SU-DHL-6 (cell line): ENCODE results near the gene MAST4.

ENCODE experiments used
- H2AFZ ChIP-seq: fragments of 200-600 bp; sonication (generic); 2 replicates; pipeline ENCODE4 v1.6.1; 2014; ENCODE audit warnings: low read depth, mild to moderate bottlenecking, moderate library complexity, mixed read lengths, antibody characterized with exemption, low read length; ENCODE audit not compliant: severe bottlenecking
- H3F3A ChIP-seq: fragments of 200-600 bp; shearing (Covaris generic); 2 replicates; pipeline ENCODE4 v1.6.0; 2016; ENCODE audit warnings: antibody characterized with exemption, mild to moderate bottlenecking; ENCODE audit not compliant: insufficient read depth
- H3K27ac ChIP-seq: fragments of 200-600 bp; sonication (generic); 2 replicates; pipeline ENCODE4 v1.5.1; 2016; ENCODE audit warnings: low read depth, mild to moderate bottlenecking, low read length, moderate library complexity, mixed read lengths
- H3K27me3 ChIP-seq: fragments of 200-600 bp; sonication (generic), shearing (Covaris generic); 2 replicates; pipeline ENCODE4 v1.6.0; 2014; ENCODE audit warnings: mild to moderate bottlenecking, low read length
- H3K36me3 ChIP-seq: fragments of 200-600 bp; sonication (generic); 2 replicates; pipeline ENCODE4 v1.6.1; 2014; ENCODE audit warnings: mild to moderate bottlenecking, low read length, mixed read lengths
- H3K4me2 ChIP-seq: fragments of 300-600, 200-600 bp; shearing (Covaris generic), sonication (generic); 2 replicates; pipeline ENCODE4 v1.6.0; 2014; ENCODE audit warnings: low read length, low read depth, mild to moderate bottlenecking; ENCODE audit not compliant: poor library complexity, severe bottlenecking
- H3K4me3 ChIP-seq: fragments of 200-600 bp; sonication (generic); 2 replicates; pipeline ENCODE4 v1.5.1; 2014; ENCODE audit warnings: antibody characterized with exemption, low read length, mild to moderate bottlenecking, mixed read lengths; ENCODE audit not compliant: insufficient read depth, poor library complexity, severe bottlenecking
- H3K79me2 ChIP-seq: fragments of 200-600 bp; sonication (generic); 2 replicates; pipeline ENCODE4 v1.6.1; 2014; ENCODE audit warnings: mild to moderate bottlenecking, low read length, moderate library complexity; ENCODE audit not compliant: insufficient read depth
- H3K9ac ChIP-seq: fragments of 200-600 bp; sonication (generic); 2 replicates; pipeline ENCODE4 v1.7.0; 2014; ENCODE audit warnings: mild to moderate bottlenecking, low read length
- H3K9me2 ChIP-seq: fragments of 200-600 bp; sonication (generic); replicated peaks from 2 replicates; pipeline ENCODE4 v1.6.1; 2014; ENCODE audit warnings: low read length; ENCODE audit not compliant: insufficient read depth
- H3K9me3 ChIP-seq: fragments of 200-600 bp; sonication (generic); 2 replicates; pipeline ENCODE4 v1.6.1; 2014; ENCODE audit warnings: low read length, mixed read lengths; ENCODE audit not compliant: insufficient read depth
- H4K20me1 ChIP-seq: fragments of 200-600 bp; sonication (generic); 2 replicates; pipeline ENCODE4 v1.6.1; 2014; ENCODE audit warnings: low read depth, mild to moderate bottlenecking, antibody characterized with exemption, low read length, moderate library complexity, mixed read lengths
- EZH2phosphoT487 ChIP-seq: fragments of 200-600 bp; sonication (generic), shearing (Covaris generic); conservative IDR thresholded peaks from 2 replicates; pipeline ENCODE4 v1.6.1; 2018; ENCODE audit warnings: mild to moderate bottlenecking, antibody characterized with exemption, low read length, moderate library complexity, mixed read lengths
- TF ChIP-seq, protein P1 (sequence below): fragments of 200-600 bp; sonication (generic); IDR thresholded peaks from one replicate; pipeline ENCODE4 v1.5.1; 2017; ENCODE audit warnings: antibody characterized with exemption, mild to moderate bottlenecking, low read length, moderate library complexity; ENCODE audit not compliant: insufficient read depth, poor library complexity, severe bottlenecking

MAST4 gene

DNA sequence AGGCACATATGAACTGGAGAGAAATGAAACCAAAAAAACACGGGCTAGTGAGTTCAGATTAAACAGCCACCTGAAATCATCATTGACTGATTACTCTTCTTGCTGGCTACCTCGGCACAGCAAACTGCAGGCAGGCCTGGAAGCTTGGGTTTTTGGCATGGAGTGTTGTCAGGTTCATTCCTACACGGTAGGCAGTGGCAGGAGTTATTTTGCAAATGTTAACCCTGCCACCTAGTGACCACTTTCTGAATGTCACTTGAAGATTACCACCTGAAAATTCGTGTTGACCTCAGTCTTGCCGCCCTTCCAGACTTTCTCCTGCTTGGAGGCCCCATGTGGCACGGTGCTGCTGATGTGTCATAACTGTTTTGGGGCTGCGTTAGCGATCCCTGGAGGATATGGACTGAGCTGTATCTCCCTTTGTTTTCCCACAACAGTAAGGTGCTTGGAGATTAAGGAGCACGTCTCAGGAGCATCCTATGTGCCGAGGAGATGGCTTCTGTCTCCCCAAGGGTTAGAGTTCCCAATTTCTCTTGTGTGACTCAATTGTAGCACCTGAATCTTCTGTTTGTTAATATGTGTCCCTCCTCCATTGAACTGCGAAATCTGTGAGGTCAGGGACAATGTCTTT, 613.1 kb downstream of the MAST4 start:
- Histone ChIP-seq H3K9me3 (no peaks in the 10 kb centered on the region), H3K79me2 (no peaks in the 10 kb centered on the region), H3K9me2 (no peaks in the 10 kb centered on the region), H4K20me1 (no peaks in the 10 kb centered on the region), H3K27ac (no peak overlapping the region), H3K9ac (no peak overlapping the region), H3K4me3 (no peak overlapping the region), H2AFZ (no peak overlapping the region), H3K4me2 (no peak overlapping the region), H3K36me3 (no peaks in the 10 kb centered on the region), H3F3A (peaks cover 28% of the 10 kb centered on the region; the same call in 1 of the 2 replicates), H3K27me3 (no peaks in the 10 kb centered on the region)
- TF ChIP-seq, protein P1, sequence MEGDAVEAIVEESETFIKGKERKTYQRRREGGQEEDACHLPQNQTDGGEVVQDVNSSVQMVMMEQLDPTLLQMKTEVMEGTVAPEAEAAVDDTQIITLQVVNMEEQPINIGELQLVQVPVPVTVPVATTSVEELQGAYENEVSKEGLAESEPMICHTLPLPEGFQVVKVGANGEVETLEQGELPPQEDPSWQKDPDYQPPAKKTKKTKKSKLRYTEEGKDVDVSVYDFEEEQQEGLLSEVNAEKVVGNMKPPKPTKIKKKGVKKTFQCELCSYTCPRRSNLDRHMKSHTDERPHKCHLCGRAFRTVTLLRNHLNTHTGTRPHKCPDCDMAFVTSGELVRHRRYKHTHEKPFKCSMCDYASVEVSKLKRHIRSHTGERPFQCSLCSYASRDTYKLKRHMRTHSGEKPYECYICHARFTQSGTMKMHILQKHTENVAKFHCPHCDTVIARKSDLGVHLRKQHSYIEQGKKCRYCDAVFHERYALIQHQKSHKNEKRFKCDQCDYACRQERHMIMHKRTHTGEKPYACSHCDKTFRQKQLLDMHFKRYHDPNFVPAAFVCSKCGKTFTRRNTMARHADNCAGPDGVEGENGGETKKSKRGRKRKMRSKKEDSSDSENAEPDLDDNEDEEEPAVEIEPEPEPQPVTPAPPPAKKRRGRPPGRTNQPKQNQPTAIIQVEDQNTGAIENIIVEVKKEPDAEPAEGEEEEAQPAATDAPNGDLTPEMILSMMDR, result peak; percentile 55
- no peak for TF ChIP-seq EZH2phosphoT487

- no peaks in the 10 kb centered on the region for H3K79me2 ChIP-seq
- H3K27me3 ChIP-seq, result no peaks in the 10 kb centered on the region
- H3K9me2 ChIP-seq, result no peaks in the 10 kb centered on the region
- H3K36me3 ChIP-seq, result no peaks in the 10 kb centered on the region
- no peaks in the 10 kb centered on the region for H3K9me3 ChIP-seq
- no peaks in the 10 kb centered on the region for H4K20me1 ChIP-seq
- no peak for TF ChIP-seq EZH2phosphoT487
- TF ChIP-seq, protein P1, result no peak
- H3K4me2 ChIP-seq, result no peak overlapping the region
- no peak overlapping the region for H2AFZ ChIP-seq
- H3K9ac ChIP-seq, result no peak overlapping the region
- H3K27ac ChIP-seq, result no peak overlapping the region
- H3K4me3 ChIP-seq, result no peak overlapping the region
- H3F3A ChIP-seq, result peaks cover 8% of the 10 kb centered on the region; the same call in 1 of the 2 replicates
These were observed 615.7 kb downstream of the MAST4 start for GRCh38 chr5:67211926-67212325.

DNA sequence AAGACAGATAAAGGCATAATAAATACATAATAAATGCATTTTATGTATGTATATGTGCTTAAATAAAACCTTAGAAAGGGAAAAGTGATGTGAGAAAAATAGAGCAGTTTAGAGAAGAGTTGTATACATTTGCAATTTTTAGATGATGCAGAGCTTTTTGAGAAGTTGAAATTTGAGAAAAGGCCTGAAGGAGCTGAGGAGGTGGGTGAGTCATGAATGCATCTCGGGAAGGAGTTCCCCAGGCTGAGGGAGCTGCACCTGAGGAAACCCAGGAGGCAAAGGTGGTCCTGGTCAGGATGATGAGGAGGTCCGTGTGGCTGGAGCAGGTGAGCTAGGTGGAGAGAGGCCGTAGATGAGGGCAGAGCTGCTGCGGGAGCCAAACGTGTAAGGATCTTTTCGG, 617.8 kb downstream of the MAST4 start:
- H3K27ac ChIP-seq, result no peak overlapping the region
- TF ChIP-seq, protein P1, result no peak
- no peak for TF ChIP-seq EZH2phosphoT487
- no peaks in the 10 kb centered on the region for H4K20me1 ChIP-seq
- no peaks in the 10 kb centered on the region for H3K27me3 ChIP-seq
- H3K79me2 ChIP-seq, result no peaks in the 10 kb centered on the region
- no peaks in the 10 kb centered on the region for H3F3A ChIP-seq
- H3K9me2 ChIP-seq, result no peaks in the 10 kb centered on the region
- H3K9me3 ChIP-seq, result no peaks in the 10 kb centered on the region
- H3K4me3 ChIP-seq, result no peak overlapping the region
- no peak overlapping the region for H3K9ac ChIP-seq
- no peak overlapping the region for H3K4me2 ChIP-seq
- no peak overlapping the region for H2AFZ ChIP-seq
- H3K36me3 ChIP-seq, result no peaks in the 10 kb centered on the region
